ENCODE measurements around the gene MEIOB. TPM values are rescaled to one million over a fixed set of nuclear protein-coding genes. Genes with fewer than 3 reads are reported as not detected.
"Not testable (repeated sequence)": the region's sequence is repeated elsewhere in the genome, so short reads cannot be mapped to it uniquely, and the experiment has no call there.

Gene MEIOB, protein sequence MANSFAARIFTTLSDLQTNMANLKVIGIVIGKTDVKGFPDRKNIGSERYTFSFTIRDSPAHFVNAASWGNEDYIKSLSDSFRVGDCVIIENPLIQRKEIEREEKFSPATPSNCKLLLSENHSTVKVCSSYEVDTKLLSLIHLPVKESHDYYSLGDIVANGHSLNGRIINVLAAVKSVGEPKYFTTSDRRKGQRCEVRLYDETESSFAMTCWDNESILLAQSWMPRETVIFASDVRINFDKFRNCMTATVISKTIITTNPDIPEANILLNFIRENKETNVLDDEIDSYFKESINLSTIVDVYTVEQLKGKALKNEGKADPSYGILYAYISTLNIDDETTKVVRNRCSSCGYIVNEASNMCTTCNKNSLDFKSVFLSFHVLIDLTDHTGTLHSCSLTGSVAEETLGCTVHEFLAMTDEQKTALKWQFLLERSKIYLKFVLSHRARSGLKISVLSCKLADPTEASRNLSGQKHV
- total RNA-seq = not detected

DNA sequence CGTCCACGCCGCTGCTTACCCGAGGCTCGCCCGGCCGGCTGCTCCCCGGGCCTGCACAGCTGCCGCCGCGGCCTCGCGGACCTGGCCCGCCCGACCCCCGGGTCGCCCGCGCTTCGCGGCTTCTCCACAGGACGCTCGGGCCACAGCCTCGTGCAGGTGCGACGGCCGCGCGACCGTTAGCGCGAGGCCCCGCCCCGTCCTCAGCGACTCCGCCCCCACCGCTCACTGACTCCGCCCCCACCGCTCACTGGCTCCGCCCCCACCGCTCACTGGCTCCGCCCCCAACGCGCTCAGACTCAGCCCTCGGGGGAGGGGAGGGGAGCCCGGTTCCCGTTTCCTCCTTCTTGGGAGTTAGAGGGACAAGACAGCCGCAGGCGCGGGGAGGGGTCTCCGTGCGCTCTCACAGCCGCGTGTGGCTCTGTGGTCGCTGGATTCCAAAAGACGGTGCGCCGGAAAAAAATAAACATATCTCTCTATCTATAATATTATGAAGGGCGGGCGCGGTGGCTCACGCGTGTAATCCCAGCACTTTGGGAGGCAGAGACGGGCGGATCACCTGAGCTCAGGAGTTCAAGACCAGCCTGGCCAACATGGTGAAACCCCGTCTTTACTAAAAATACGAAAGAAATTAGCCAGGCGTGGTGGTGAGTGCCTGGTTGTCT lies at the start of gene MEIOB:
Gene MEIOB, minus strand, starts transcription at position 191 of the 662 bp plus-strand sequence. CDS start 3,989 bp downstream, outside the sequence.
- DNase-seq = no peak

GRCh38 chr16:1920727-1921171 lies 48.8 kb upstream of the MEIOB start:
- no peak for DNase-seq

DNA sequence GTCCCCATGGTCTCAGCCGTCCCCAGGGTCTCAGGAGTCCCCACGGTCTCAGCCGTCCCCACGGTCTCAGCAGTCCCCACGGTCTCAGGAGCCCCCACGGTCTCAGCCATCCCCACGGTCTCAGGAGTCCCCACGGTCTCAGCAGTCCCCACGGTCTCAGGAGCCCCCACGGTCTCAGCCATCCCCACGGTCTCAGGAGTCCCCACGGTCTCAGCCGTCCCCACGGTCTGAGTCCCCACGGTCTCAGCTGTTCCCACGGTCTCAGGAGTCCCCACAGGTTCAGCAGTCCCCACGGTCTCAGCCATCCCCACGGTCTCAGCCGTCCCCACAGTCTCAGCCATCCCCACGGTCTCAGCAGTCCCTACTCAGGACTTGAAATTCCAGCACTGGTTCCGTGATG lies 48.2 kb upstream of the MEIOB start:
- not testable (repeated sequence) for DNase-seq

DNA sequence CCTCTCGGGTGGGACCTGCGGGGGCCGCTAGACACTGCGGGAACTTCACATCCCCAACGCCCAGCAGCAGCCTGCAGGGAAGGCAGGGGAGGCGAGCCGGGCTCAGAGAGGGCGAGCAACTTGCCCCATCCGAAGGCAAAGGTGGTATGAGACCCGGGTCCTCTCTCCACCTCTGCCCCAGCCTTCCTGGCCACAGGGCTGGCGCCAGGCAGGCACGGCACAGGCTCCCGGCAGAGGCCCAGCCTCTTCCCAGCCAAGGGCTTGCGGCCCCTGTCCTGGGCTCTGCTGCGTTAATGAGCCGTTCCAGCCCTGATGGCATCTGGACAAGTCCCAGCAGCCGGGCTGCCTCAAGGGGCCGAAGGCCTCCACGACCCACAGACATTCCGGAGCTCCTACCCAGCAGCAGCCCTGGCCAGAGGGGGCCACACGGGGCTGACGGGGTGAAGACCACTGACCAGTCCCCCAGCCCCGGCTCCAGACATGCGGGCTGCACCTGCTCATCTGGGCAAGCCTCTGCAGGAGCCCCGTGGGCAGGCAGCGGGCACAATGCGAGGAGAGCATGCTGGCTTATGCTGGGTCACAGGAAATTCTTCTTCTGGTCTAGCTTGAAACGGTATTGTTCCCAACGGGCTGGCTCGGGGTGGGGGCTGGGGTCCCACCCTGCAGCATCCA lies 47.5 kb upstream of the MEIOB start:
- no peak for DNase-seq

GRCh38 chr16:1918351-1919326 lies 46.7 kb upstream of the MEIOB start, which contains the start of gene HS3ST6:
TSS of gene HS3ST6 (minus strand) at chr16:1918415. CDS start at chr16:1918323, 92 bp downstream.
- no peak for DNase-seq

GRCh38 chr16:1917665-1918350 lies 45.8 kb upstream of the MEIOB start:
- no peak for DNase-seq

DNA sequence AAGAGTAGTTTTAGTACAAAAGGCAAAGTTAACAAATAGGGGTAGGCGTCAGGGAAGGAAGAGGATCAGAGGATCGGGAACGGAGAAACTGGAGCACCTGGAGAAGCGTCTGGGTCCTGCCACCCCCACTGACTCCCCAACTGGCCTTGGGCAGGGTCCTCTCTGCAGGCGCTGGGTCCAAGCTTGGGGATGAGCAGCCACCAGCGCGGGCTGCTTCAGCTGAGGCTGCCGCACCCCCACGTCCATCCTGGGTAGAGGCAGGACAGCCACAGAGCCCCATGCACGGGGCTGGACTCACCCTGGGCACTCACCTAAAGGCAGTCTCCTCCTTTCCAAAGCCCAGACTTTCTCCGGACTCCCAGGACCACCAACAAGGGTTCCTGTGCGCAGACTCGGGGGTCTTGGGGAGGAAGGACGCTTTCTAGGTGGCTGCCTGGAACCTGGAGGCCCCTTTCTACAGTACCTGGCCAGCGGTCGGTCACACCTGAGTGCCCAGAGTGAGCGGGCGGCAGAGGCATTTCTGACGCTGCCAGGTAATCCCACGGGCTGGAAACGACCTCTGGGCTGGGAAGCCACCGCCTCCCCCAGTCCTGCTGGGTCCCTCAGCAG lies 45.2 kb upstream of the MEIOB start:
- no peak for DNase-seq

GRCh38 chr16:1916640-1916990 lies 44.7 kb upstream of the MEIOB start:
- DNase-seq = no peak

DNA sequence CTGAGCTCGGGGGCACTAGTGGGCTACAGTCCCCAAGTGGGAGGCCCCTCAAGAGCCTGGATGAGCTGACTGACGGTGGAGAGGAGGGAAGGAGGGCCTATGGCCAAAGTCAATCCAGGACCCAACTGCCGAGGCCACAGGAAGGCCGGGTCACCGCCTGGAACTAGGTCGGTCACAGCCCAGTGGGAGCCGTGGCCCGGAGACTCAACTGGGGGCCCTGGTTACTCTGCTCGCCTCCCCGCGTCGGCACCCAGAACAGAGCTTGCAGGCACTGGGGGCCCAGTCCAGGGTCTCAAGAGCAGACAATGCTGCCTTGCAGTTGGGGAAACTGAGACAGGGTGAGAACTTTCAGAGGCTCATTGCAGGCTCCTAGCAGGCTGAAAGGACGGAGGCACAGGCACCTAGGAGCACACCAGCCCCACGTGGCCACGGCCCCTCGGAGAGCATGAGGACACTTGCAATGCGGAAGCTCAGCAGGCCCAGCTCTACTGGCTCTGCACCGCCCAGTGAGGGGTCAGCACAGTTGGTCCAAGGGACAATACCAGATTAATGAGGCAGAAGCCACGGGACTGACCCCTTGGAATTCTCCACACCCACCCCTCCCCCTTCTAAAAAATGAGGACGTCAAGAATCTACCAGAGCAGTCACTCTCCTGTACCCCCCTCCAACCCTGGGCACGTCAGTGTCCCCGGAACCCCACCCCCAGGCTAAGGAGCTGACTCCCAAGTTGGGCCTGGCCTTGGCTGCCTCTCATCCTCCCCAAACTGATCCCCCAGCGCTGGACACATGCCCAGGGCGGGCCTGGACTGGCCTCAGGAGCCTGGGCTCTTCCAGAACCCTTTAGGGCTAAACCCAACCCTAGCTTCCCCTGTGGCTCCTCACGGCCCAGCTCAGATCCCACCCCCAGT lies 44.0 kb upstream of the MEIOB start:
- DNase-seq = no peak

- DNase-seq = no peak
Measured at GRCh38 chr16:1914988-1915387, 43.0 kb upstream of the MEIOB start.

DNA sequence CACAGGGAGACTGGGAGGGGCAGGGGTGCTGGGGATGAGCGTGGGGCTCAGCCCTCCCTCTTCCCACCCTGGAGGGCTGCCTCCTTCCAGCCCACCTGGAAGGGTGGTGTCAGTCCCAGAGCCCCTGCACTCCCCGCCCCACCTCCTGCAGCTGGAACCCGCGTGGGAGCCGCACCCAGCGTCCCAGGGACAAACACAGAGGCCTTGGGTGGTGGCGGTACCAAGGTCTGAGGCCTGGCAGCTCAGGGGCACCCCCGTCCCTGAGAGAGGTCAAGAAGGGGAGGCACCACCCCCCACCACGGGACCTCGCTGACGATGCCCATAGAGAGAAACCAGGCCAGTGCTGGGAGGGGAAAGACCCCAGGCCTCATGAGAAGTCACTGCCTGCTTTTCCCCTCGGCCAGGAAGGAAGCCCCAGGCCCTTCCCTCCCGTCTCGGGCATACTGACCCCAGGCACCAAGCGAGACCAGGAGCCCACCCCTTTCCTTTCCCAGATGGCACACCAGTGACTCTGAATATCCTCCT lies 42.2 kb upstream of the MEIOB start:
- no peak for DNase-seq

DNA sequence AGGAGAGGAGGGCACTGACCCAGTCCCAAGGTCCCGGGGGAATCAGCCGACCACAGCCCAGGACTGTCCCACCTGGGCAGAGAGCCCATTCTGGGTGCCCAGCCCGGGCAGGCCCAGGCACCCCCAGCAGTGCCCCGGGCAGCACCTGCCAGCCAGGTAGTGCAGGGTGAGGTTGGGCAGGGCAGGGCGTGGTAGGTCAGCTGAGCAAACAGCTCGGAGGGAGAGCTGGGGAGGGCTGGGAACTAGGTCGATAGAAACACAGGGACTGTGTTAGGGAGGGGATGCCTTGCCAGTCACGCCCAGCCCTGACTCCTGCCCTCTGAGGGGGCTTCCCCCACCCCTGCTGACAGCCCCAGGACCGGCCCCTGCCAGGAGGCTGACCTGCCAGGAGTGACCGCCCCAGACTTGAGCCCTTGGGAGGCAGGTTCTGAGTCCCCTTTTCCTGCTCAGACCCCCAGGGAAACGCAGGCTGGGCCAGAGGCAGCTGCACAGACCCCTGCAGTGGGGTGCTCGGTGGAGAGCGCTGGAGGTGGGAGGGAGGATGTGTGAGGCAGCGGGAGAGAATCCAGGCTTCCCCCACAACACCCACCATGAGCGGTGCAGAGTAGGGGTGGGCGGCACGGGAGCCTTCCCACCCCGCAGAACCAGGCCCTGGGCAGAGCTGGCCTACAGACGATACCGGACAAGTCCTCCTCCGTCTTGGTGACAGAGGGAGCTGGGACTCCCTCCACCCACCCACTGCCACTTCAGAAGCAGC lies 41.5 kb upstream of the MEIOB start:
- no peak for DNase-seq

GRCh38 chr16:1912215-1912543 lies 40.2 kb upstream of the MEIOB start:
- no peak for DNase-seq

- DNase-seq = no peak
Measured at GRCh38 chr16:1911467-1912214, 39.7 kb upstream of the MEIOB start.

DNA sequence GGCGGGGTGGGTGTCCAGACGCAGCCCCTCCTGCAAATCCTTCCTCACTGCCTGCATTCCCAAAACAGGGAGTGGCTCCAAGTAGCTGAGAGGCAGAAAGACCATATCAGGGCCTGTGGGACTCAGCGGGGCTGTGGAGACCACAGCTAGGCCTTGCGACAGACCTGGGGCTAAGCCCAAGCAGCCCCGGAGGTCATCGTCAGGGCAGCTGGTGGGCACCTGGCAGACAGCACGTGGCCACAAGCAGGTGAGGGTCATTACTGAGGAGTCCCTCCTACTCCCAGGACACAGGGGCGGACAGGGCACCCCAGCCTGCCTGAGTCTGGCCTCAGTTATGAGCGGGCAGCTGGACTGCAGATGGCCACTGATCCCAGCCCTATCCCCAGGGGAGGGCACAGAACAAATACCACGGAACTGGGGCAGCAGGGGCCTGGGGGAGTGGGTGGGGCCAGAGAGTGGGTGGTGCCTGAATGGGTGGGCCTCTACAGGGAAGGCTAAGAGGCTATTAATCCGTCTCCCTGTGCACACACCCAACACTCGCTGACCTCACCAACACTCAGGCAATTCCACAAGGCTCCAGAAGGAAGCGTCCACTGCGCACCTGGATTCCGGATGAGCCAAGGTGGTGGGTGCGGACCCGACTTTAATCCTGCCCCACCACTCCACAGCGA lies 37.7 kb upstream of the MEIOB start:
- no peak for DNase-seq

- DNase-seq = no peak
Measured at GRCh38 chr16:1908983-1909382, 37.0 kb upstream of the MEIOB start.

DNA sequence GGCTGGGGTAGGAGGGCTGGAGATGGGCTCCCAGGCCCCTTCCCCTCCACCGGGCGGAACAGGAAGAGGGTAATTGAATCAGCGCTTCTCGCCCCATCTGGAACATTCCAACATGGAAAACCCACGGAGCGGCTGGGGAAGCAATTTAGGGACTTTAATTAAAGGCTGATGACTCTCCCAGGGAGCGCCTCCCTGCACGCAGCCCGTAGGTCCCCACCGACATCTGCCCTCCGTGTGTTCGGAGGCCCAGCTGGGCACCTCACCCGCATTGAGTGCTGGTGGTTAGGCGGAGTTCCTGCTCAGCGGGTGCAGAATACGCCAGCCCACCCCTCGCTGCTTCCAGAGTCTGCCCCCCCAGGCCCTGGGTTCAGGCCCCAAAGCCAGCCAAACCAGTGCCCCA lies 36.2 kb upstream of the MEIOB start:
- no peak for DNase-seq

All from occipital lobe (tissue), 2 donors.